Duodenal mucosa (tissue), 2 donors: ENCODE data around the gene GPR50.

Source experiments
- H3K27ac ChIP-seq: one replicate; pipeline ENCODE4 v1.7.0; 2013; ENCODE audit warnings: low read depth, low read length
- H3K27me3 ChIP-seq, 2 donors: one replicate each; pipeline ENCODE4 v1.7.0; 2013; ENCODE audit warnings: low read length in 2 of 2, control low read depth in 1 of 2; ENCODE audit not compliant: insufficient read depth in 2 of 2, control insufficient read depth in 1 of 2
- H3K36me3 ChIP-seq, 2 donors: one replicate each; pipeline ENCODE4 v1.7.0; 2013; ENCODE audit warnings: low read length in 2 of 2, control low read depth in 1 of 2; ENCODE audit not compliant: insufficient read depth in 2 of 2, control insufficient read depth in 1 of 2
- H3K4me1 ChIP-seq, 2 donors: one replicate each; pipeline ENCODE4 v1.7.0; 2013; ENCODE audit warnings: low read length in 2 of 2, control low read depth in 1 of 2; ENCODE audit not compliant: insufficient read depth in 2 of 2, control insufficient read depth in 1 of 2
- H3K4me3 ChIP-seq, 2 donors: one replicate each; pipeline ENCODE4 v1.7.0; 2013; ENCODE audit warnings: low read length in 2 of 2, low read depth in 1 of 2
- H3K9ac ChIP-seq, 2 donors: one replicate each; pipeline ENCODE4 v1.7.0; 2013; ENCODE audit warnings: low read length in 2 of 2, low read depth in 1 of 2
- H3K9me3 ChIP-seq, 2 donors: one replicate each; pipeline ENCODE4 v1.7.0; 2013; ENCODE audit warnings: low read length in 2 of 2, control low read depth in 1 of 2; ENCODE audit not compliant: control insufficient read depth in 1 of 2

The GPR50 gene

GRCh38 chrX:151175283-151176062 lies 911 bp upstream of the GPR50 start:
- H3K4me3 ChIP-seq: no peak overlapping the region
- peaks cover 4 to 12% of the 10 kb centered on the region in 2 donors for H3K27me3 ChIP-seq
- H3K27ac ChIP-seq: no peak overlapping the region
- H3K9me3 ChIP-seq: no peaks in the 10 kb centered on the region
- no peaks in the 10 kb centered on the region for H3K36me3 ChIP-seq
- no peak overlapping the region for H3K9ac ChIP-seq
- no peaks in the 10 kb centered on the region for H3K4me1 ChIP-seq

GRCh38 chrX:151177141-151178027 lies 1.0 kb downstream of the GPR50 start:
- H3K27me3 ChIP-seq: peaks cover 4 to 12% of the 10 kb centered on the region in 2 donors
- no peak overlapping the region for H3K4me3 ChIP-seq
- H3K27ac ChIP-seq: no peak overlapping the region
- no peaks in the 10 kb centered on the region for H3K4me1 ChIP-seq
- H3K9me3 ChIP-seq: no peaks in the 10 kb centered on the region
- H3K36me3 ChIP-seq: no peaks in the 10 kb centered on the region
- no peak overlapping the region for H3K9ac ChIP-seq

- H3K27me3 ChIP-seq: peaks cover 4 to 12% of the 10 kb centered on the region in 2 donors
These were observed 2.4 kb downstream of the GPR50 start for GRCh38 chrX:151178746-151179145.

GRCh38 chrX:151180400-151180799 lies 4.0 kb downstream of the GPR50 start:
- Histone ChIP-seq H3K9ac (no peak overlapping the region), H3K27me3 (peaks cover 0 to 12% of the 10 kb centered on the region in 2 donors), H3K4me3 (no peak overlapping the region), H3K9me3 (no peaks in the 10 kb centered on the region), H3K36me3 (no peaks in the 10 kb centered on the region), H3K27ac (no peak overlapping the region), H3K4me1 (no peaks in the 10 kb centered on the region)

More at GRCh38 chrX:151178746-151179145, 2.4 kb downstream of the GPR50 start:
- no peak overlapping the region for H3K27ac ChIP-seq
- H3K4me3 ChIP-seq: no peak overlapping the region
- H3K9ac ChIP-seq: no peak overlapping the region
- H3K36me3 ChIP-seq: no peaks in the 10 kb centered on the region
- H3K9me3 ChIP-seq: no peaks in the 10 kb centered on the region
- H3K4me1 ChIP-seq: no peaks in the 10 kb centered on the region

- Histone ChIP-seq H3K9me3 (no peaks in the 10 kb centered on the region), H3K4me1 (no peaks in the 10 kb centered on the region), H3K4me3 (no peak overlapping the region), H3K9ac (no peak overlapping the region), H3K27ac (no peak overlapping the region), H3K27me3 (peaks cover 0 to 7% of the 10 kb centered on the region in 2 donors), H3K36me3 (no peaks in the 10 kb centered on the region)
These were observed 4.7 kb downstream of the GPR50 start for GRCh38 chrX:151181088-151181487.

- no peak overlapping the region for H3K9ac ChIP-seq
These were observed 6.9 kb downstream of the GPR50 start for GRCh38 chrX:151183233-151183753.

GRCh38 chrX:151183912-151184565 lies 7.7 kb downstream of the GPR50 start:
- no peak overlapping the region for H3K27ac ChIP-seq
- H3K4me1 ChIP-seq: no peaks in the 10 kb centered on the region
- H3K9me3 ChIP-seq: no peaks in the 10 kb centered on the region
- no peak overlapping the region for H3K4me3 ChIP-seq
- no peak overlapping the region for H3K9ac ChIP-seq
- H3K27me3 ChIP-seq: no peaks in the 10 kb centered on the region
- H3K36me3 ChIP-seq: no peaks in the 10 kb centered on the region

More at GRCh38 chrX:151183233-151183753, 6.9 kb downstream of the GPR50 start:
- no peak overlapping the region for H3K4me3 ChIP-seq
- no peaks in the 10 kb centered on the region for H3K27me3 ChIP-seq
- H3K4me1 ChIP-seq: no peaks in the 10 kb centered on the region
- H3K36me3 ChIP-seq: no peaks in the 10 kb centered on the region
- H3K27ac ChIP-seq: no peak overlapping the region
- no peaks in the 10 kb centered on the region for H3K9me3 ChIP-seq

GRCh38 chrX:151184705-151185104 lies 8.3 kb downstream of the GPR50 start:
- Histone ChIP-seq H3K36me3 (no peaks in the 10 kb centered on the region), H3K27me3 (no peaks in the 10 kb centered on the region)

GRCh38 chrX:151206871-151207270 lies 30.5 kb downstream of the GPR50 start:
- Histone ChIP-seq H3K4me1 (no peaks in the 10 kb centered on the region), H3K36me3 (no peaks in the 10 kb centered on the region), H3K9ac (no peak overlapping the region), H3K27ac (no peak overlapping the region), H3K27me3 (no peaks in the 10 kb centered on the region), H3K4me3 (no peak overlapping the region), H3K9me3 (no peaks in the 10 kb centered on the region)

More at GRCh38 chrX:151184705-151185104, 8.3 kb downstream of the GPR50 start:
- Histone ChIP-seq H3K9me3 (no peaks in the 10 kb centered on the region), H3K4me3 (no peak overlapping the region), H3K27ac (no peak overlapping the region), H3K9ac (no peak overlapping the region), H3K4me1 (no peaks in the 10 kb centered on the region)
